ENCODE measurements around the gene SLC37A4. TPM values are rescaled to one million over a fixed set of nuclear protein-coding genes. Genes with fewer than 3 reads are reported as not detected.
"Not testable (repeated sequence)": the region's sequence is repeated elsewhere in the genome, so short reads cannot be mapped to it uniquely, and the experiment has no call there.

Gene SLC37A4
- total RNA-seq (5.2 TPM), polyA plus RNA-seq (9.8 TPM)

DNA sequence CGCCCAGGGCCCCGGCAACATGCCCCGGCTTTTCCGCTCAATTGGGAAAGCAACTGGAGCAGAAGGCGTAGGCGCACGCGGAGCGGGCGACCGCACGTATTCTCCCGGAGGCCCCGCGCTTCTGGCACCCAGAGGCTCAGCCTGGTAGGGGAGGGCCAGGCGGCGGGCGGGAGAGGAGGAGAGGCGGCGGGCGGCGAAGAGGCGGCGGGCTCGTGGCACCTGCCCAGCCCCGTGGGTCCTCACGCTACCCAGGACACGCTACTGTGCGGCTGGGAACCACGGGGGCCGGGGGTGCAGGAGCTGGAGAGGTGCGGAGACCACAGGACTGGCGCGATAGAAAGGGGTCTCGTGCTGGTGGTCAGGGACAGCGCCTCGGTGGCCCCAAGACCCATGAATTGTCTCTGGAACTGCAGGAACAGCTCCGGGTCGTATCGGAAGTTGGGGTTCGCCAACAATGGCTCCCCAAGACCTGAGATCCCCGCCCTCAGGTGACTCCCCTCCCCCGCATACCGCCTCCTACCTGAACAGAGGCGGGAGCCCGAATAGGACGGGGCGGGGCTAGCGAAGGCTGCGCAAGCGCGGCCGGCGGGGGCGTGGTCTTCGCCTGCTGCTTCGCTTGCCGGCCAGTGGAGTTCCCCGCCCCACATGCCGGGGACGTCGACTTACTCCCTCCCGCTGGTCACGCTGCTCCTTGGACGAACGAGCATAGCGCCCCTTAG lies at the start of gene SLC37A4:
SLC37A4 (minus strand) TSS at position 549 of the 719 bp plus-strand sequence.
- Histone ChIP-seq H3K4me1 (ENCODE audit: insufficient read depth) (no peaks in the 10 kb centered on the region), H3K36me3 (ENCODE audit: insufficient read depth) (no peaks in the 10 kb centered on the region), H3K4me3 (ENCODE audit: low read depth, low read length) (peak within 1 kb of the TSS; percentile 62), H3K27ac (ENCODE audit: low read depth) (peak within 1 kb of the TSS; percentile 12)
- under 1% methylated on average over 67 of the region's 67 CpGs for WGBS
- peak; percentile 90 for DNase-seq (ENCODE audit: extremely low spot score)

DNA sequence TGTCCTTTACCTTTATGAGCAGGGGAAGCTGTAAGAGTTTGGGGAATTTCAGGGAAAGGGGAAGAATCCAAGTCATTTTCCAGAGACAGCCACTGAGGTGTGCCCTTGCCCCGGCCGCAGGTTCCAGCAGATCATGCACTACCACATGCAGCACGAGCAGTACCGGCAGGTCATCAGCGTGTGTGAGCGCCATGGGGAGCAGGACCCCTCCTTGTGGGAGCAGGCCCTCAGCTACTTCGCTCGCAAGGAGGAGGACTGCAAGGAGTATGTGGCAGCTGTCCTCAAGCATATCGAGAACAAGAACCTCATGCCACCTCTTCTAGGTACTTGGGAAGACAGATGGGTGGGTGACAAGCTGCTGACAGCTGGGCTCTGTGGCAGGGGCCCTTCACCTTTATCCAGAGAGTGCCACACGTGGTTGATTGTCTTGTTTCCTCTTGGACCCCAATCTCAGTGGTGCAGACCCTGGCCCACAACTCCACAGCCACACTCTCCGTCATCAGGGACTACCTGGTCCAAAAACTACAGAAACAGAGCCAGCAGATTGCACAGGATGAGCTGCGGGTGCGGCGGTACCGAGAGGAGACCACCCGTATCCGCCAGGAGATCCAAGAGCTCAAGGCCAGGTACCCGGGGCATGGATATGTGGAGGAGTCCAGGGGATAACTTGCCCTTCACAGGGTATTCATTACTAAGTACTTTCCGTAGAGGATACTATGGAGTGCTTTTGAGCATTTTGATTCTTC lies 48.2 kb upstream of the SLC37A4 start:
- no peak overlapping the region for H3K4me3 ChIP-seq (ENCODE audit: low read depth, low read length)
- no peak for DNase-seq (ENCODE audit: extremely low spot score)
- 93% methylated on average over 19 of the region's 19 CpGs for WGBS
- no peaks in the 10 kb centered on the region for H3K4me1 ChIP-seq (ENCODE audit: insufficient read depth)
- H3K36me3 ChIP-seq (ENCODE audit: insufficient read depth), result peaks cover 12% of the 10 kb centered on the region
- H3K27ac ChIP-seq (ENCODE audit: low read depth), result no peak overlapping the region

DNA sequence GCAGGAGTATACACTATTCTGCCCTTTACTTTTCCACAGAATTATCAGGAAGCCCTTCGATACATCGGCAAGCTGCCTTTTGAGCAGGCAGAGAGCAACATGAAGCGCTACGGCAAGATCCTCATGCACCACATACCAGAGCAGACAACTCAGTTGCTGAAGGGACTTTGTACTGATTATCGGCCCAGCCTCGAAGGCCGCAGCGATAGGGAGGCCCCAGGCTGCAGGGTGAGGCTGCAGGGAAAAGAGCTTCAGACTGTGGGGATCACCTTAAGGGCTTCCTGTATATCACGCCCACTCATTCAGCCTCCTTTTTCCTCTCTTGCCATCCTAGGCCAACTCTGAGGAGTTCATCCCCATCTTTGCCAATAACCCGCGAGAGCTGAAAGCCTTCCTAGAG lies 47.2 kb upstream of the SLC37A4 start:
- 96% methylated on average over 11 of the region's 11 CpGs for WGBS
- DNase-seq (ENCODE audit: extremely low spot score), result no peak
- H3K4me1 ChIP-seq (ENCODE audit: insufficient read depth), result no peaks in the 10 kb centered on the region
- H3K27ac ChIP-seq (ENCODE audit: low read depth), result no peak overlapping the region
- peaks cover 12% of the 10 kb centered on the region for H3K36me3 ChIP-seq (ENCODE audit: insufficient read depth)
- H3K4me3 ChIP-seq (ENCODE audit: low read depth, low read length), result no peak overlapping the region

DNA sequence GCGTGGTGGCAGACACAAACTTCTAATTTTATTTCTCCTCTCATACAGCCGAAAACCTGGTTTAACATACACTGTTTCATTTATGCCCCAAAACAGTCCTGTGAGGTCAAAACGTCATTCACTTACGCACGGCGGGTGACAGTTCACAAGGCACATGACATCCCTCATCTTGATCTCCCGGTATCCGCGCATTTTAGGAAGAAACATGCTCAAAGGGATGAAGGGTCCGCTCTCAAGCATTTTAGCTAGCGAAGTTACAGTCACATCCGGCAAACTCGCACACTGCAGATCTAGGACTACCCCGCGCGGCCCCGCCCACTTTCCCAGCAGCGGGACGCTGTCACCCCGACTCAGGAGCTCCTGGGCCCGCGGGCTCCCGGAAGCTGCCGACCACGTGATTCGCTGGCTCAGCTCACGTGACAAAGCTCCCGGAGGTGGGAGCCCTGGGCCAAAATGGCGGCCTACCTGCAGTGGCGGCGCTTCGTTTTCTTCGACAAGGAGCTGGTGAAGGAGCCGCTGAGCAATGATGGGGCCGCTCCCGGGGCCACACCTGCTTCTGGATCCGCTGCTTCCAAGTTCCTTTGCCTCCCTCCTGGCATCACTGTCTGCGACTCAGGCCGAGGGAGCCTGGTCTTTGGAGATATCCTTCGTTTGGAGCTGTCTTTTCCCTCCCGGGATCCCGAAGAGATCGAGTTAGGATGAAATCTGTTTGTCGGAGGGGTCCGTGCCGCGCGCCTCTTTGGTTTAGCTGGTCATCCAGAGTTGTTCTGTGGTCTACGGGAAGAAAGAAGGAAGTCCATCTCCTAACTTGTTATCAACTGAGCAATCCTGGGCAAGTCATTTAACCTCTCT lies 36.9 kb upstream of the SLC37A4 start, which contains the start of gene VPS11:
VPS11 (plus strand) TSS at position 448 of the 852 bp plus-strand sequence; CDS start at position 454, 6 bp downstream.
- H3K4me3 ChIP-seq (ENCODE audit: low read depth, low read length), result peak within 1 kb of the TSS; percentile 71
- no peaks in the 10 kb centered on the region for H3K4me1 ChIP-seq (ENCODE audit: insufficient read depth)
- H3K27ac ChIP-seq (ENCODE audit: low read depth), result peak within 1 kb of the TSS; percentile 78
- WGBS, result under 1% methylated on average over 49 of the region's 49 CpGs
- peaks cover 3% of the 10 kb centered on the region for H3K36me3 ChIP-seq (ENCODE audit: insufficient read depth)
- DNase-seq (ENCODE audit: extremely low spot score), result peak; percentile 87

DNA sequence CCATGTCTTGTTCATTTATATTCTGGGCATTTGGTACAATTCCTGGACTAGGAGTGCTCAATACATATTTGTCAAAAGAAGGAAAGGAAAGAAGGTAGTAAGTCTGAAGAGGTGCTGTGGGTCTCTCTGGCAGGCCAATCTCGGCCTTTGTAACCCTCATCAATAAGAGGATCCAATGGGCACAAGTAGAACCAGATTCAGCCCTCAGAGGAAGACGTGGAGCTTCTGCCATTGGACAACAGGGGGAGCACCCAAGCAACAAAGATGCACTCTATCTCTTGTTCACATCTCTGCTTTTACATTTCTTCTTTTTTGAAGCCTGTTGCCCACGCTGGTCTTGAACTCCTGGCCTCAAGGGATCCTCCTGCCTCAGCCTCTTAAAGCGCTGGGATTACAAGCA lies 34.7 kb upstream of the SLC37A4 start:
- Histone ChIP-seq H3K4me3 (ENCODE audit: low read depth, low read length) (no peak overlapping the region), H3K4me1 (ENCODE audit: insufficient read depth) (no peaks in the 10 kb centered on the region), H3K36me3 (ENCODE audit: insufficient read depth) (no peaks in the 10 kb centered on the region), H3K27ac (ENCODE audit: low read depth) (no peak overlapping the region)
- no peak for DNase-seq (ENCODE audit: extremely low spot score)
- 58% methylated on average over 4 of the region's 4 CpGs for WGBS

DNA sequence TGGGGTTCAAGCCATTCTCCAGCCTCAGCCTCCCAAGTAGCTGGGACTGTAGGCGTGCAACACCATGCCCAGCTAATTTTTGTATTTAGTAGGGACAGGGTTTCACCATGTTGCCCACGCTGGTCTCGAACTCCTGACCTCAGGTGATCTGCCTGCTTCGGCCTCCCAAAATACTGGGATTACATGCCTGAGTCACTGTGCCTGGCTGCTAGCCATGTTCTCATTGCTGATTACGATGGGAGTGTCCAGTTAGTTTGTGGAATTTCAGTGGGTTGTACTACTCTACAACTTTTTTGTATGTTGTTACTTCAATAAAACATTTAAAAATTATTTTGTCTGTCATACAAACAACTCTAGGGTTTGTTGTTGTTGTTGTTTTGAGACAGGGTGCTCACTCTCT lies 32.1 kb upstream of the SLC37A4 start:
- Histone ChIP-seq H3K27ac (ENCODE audit: low read depth) (no peak overlapping the region), H3K36me3 (ENCODE audit: insufficient read depth) (no peaks in the 10 kb centered on the region), H3K4me3 (ENCODE audit: low read depth, low read length) (no peak overlapping the region), H3K4me1 (ENCODE audit: insufficient read depth) (no peaks in the 10 kb centered on the region)
- no peak for DNase-seq (ENCODE audit: extremely low spot score)
- WGBS, result 54% methylated on average over 5 of the region's 5 CpGs

DNA sequence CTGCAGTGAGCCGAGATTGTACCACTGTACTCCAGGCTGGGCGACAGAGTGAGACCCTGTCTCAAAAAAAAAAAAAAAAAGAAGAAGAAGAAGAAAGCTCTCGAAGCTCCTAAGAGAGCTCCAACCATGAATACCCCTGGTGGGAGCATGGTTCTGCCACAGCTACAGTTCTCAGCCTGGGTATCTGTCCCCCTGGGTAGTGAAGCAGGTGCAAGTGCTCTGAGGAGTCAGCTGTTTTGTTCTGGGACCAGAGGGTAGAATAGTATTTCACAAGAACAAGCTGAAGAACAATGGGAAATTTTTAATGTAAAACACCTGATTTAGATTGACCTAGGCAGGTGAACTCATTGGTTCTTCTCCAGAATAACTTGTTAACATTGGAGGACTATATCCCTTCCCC lies 30.6 kb upstream of the SLC37A4 start:
- DNase-seq (ENCODE audit: extremely low spot score), result no peak
- H3K36me3 ChIP-seq (ENCODE audit: insufficient read depth), result no peaks in the 10 kb centered on the region
- H3K27ac ChIP-seq (ENCODE audit: low read depth), result no peak overlapping the region
- no peaks in the 10 kb centered on the region for H3K4me1 ChIP-seq (ENCODE audit: insufficient read depth)
- no peak overlapping the region for H3K4me3 ChIP-seq (ENCODE audit: low read depth, low read length)
- 97% methylated on average over 3 of the region's 3 CpGs for WGBS

DNA sequence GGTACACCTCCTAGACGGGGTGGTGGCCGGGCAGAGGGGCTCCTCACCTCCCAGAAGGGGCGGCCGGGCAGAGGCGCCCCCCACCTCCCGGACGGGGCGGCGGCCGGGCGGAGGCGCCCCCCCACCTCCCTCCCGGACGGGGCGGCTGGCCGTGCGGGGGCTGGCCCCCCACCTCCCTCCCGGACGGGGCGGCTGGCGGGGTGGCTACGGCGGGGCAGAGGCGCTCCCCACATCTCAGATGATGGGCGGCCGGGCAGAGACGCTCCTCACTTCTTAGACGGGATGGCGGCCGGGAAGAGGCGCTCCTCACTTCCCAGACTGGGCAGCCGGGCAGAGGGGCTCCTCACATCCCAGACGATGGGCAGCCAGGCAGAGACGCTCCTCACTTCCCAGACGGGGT lies 28.5 kb upstream of the SLC37A4 start:
- H3K36me3 ChIP-seq (ENCODE audit: insufficient read depth); DNase-seq (ENCODE audit: extremely low spot score); H3K4me1 ChIP-seq (ENCODE audit: insufficient read depth); H3K27ac ChIP-seq (ENCODE audit: low read depth); H3K4me3 ChIP-seq (ENCODE audit: low read depth, low read length): not testable (repeated sequence)
- 87% methylated on average over 27 of the region's 35 CpGs for WGBS

DNA sequence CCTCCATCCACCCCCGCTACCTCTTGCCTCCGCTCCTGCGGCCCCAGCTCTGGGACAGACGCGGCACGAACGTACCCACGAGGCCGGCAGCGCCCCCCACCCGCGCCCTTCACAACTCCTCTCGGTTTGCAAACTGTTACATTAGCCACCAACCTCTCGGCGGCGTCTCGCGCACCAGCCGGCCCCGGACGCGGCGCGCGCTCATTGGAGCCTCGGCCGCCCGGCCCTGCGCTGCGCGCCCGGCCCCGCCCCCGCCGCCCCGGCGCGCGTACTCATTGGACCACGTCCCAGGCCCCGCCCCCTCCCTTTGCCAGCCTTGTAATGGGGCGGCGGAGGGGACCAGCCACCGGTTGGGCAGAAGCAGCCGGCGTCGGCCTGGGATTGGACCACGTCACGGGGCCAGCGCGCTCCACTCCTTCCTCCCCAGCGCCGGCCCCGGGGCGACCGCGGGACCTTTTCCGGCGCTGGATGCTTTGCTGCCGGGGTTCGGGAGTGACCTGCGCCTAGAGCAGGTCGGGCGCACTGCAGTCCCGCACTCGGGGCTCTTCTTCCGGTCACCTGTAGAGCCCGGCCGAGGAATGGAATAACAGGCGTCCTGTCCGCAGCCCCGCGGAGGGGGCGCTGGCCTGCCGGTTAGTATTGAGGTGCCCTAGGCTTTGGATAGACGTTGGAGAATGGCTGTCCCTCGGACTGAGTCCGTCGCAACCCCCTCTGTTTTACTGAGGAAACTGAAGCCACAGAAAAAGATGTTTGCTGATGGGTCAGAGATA lies 26.5 kb upstream of the SLC37A4 start, which contains the start of gene HYOU1:
HYOU1 (minus strand) TSS at position 206 of the 770 bp plus-strand sequence. CDS start 1,045 bp downstream, outside the sequence.
- no peaks in the 10 kb centered on the region for H3K36me3 ChIP-seq (ENCODE audit: insufficient read depth)
- peak; percentile 91 for DNase-seq (ENCODE audit: extremely low spot score)
- peaks cover 2% of the 10 kb centered on the region for H3K4me1 ChIP-seq (ENCODE audit: insufficient read depth)
- peak within 1 kb of the TSS; percentile 84 for H3K27ac ChIP-seq (ENCODE audit: low read depth)
- H3K4me3 ChIP-seq (ENCODE audit: low read depth, low read length), result peak within 1 kb of the TSS; percentile 92
- WGBS, result under 1% methylated on average over 79 of the region's 79 CpGs

DNA sequence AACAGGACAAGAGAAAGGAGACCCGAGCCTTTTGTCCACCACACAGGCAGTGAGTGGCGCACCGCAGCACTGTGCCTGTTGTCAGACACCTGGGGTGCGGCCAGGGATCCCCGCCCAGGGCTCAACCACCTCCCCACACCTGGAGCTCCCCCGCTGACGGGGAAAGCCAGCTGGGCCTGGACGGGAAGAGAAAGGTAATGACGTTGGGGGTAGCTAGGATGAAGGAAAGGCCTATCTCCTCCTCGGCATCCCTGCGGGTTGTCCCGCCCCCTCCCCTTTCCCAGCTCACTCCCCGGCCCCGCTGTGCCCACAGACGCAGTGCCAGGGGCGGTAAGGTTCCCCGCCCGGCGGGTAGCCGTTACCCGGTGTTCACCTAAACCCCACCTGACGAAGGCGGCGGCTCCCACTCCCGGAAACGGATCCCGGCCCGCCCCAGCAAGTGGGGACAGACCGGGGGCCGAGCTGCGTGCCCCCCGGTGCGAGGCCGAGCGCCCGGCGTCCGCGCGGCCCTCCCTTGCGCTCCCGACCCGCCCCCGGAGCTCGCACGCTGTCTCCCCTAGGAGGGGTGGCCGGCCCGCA lies 25.8 kb upstream of the SLC37A4 start:
- Histone ChIP-seq H3K4me1 (ENCODE audit: insufficient read depth) (peaks cover 2% of the 10 kb centered on the region), H3K36me3 (ENCODE audit: insufficient read depth) (no peaks in the 10 kb centered on the region), H3K4me3 (ENCODE audit: low read depth, low read length) (peak overlapping the region; percentile 92), H3K27ac (ENCODE audit: low read depth) (peak overlapping the region; percentile 80)
- under 1% methylated on average over 48 of the region's 48 CpGs for WGBS
- no peak for DNase-seq (ENCODE audit: extremely low spot score)

DNA sequence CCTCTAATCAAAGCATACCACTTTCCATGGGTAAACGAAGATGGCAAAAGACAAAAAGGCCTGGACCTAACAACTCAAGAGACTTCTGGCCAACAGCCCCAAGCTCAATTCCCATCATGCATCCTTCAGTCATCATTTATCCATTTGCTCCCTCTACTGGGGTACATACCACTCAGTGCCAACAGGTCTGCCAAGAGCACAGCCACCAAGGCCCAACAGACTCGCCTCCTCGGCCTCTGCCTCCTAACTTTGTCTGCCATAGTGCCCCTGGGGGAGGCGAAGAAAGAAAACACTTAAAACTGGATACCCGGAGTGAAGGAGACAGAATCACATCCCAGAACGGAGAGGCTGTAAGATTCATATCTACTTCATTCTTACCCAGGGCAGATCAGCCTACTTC lies 25.2 kb upstream of the SLC37A4 start:
- Histone ChIP-seq H3K27ac (ENCODE audit: low read depth) (no peak overlapping the region), H3K36me3 (ENCODE audit: insufficient read depth) (no peaks in the 10 kb centered on the region), H3K4me3 (ENCODE audit: low read depth, low read length) (peak overlapping the region; percentile 92), H3K4me1 (ENCODE audit: insufficient read depth) (peaks cover 2% of the 10 kb centered on the region)
- DNase-seq (ENCODE audit: extremely low spot score), result no peak
- 45% methylated on average over 6 of the region's 6 CpGs for WGBS

DNA sequence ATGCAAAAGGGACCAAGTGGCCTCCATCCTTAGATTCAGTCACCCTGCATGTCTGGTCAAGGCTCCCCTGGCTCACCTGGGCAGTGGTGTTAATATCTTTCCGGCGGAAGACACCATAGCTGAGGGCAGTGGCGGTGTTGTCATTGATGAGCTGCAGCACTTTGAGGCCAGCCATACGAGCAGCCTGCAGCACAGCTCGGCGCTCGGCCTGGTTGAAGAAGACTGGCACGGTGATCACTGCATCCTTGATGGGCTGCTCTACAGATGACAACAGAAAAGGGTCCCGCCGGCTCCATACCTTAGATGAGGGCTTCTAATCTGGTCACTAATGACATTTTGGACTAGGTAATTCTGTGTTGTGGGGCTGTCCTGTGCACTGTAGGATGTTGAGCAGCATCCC lies 23.7 kb upstream of the SLC37A4 start:
- H3K27ac ChIP-seq (ENCODE audit: low read depth), result no peak overlapping the region
- no peak for DNase-seq (ENCODE audit: extremely low spot score)
- peaks cover 2% of the 10 kb centered on the region for H3K36me3 ChIP-seq (ENCODE audit: insufficient read depth)
- H3K4me3 ChIP-seq (ENCODE audit: low read depth, low read length), result no peak overlapping the region
- peaks cover 2% of the 10 kb centered on the region for H3K4me1 ChIP-seq (ENCODE audit: insufficient read depth)
- 96% methylated on average over 10 of the region's 10 CpGs for WGBS

Measured in urinary bladder (tissue), 4 donors.